IMR-90 (cell line): Measurements from ENCODE around the gene MT1X. TPM values are rescaled to one million over a fixed set of nuclear protein-coding genes. Genes with fewer than 3 reads are reported as not detected.

Source experiments
- ATAC-seq: fragments of 200-7000 bp; cut with Tn5 transposase; 2 replicates; pipeline ENCODE4 v1.9.1; 2020; ENCODE audit warnings: low read depth, mild to moderate bottlenecking, moderate library complexity
- BruUV-seq: library from RNA; stranded (reverse); fragments of 400-500 nt; replicated peaks from 2 replicates; lab custom pipeline; 2021; lab: Mats Ljungman, UMichigan
- CTCF ChIA-PET: fragments of 300-600 bp; formaldehyde crosslinking; extraction: SDS; loops from one replicate; lab custom pipeline; 2021; ENCODE audit warnings: antibody characterized with exemption; lab: Yijun Ruan, JAX
- POLR2A ChIA-PET: fragments of 300-600 bp; sonication (Branson Sonifier 250); formaldehyde crosslinking; loops from one replicate; lab custom pipeline; 2022; ENCODE audit warnings: antibody characterized with exemption; ENCODE audit not compliant: unreplicated experiment; lab: Charles Lee
- DNase-seq: peaks from one replicate; pipeline ENCODE4 v3.0.0; 2013
- H2AFZ ChIP-seq: replicated peaks from 2 replicates; pipeline ENCODE3; 2013; ENCODE audit warnings: low read length, mild to moderate bottlenecking; ENCODE audit not compliant: poor library complexity
- H2AK5ac ChIP-seq: 2 replicates; pipeline ENCODE4 v1.6.1; 2013; ENCODE audit warnings: low read depth, low read length, inconsistent platforms
- H2AK9ac ChIP-seq: replicated peaks from 2 replicates; pipeline ENCODE3; 2013; ENCODE audit warnings: mild to moderate bottlenecking, low read depth, low read length, moderate library complexity; ENCODE audit not compliant: poor library complexity
- H2BK120ac ChIP-seq: 2 replicates; pipeline ENCODE4 v1.6.1; 2013; ENCODE audit warnings: low read depth, low read length, inconsistent platforms
- H2BK15ac ChIP-seq: 3 replicates; pipeline ENCODE4 v1.6.1; 2013; ENCODE audit warnings: low read depth, low read length, inconsistent platforms
- H2BK20ac ChIP-seq: 2 replicates; pipeline ENCODE4 v1.6.1; 2013; ENCODE audit warnings: low read depth, mild to moderate bottlenecking, inconsistent platforms, low read length, moderate library complexity
- H2BK5ac ChIP-seq: 2 replicates; pipeline ENCODE4 v1.6.1; 2013; ENCODE audit warnings: mild to moderate bottlenecking, low read depth, low read length, inconsistent platforms; ENCODE audit not compliant: poor library complexity, severe bottlenecking
- H3K14ac ChIP-seq: replicated peaks from 2 replicates; pipeline ENCODE4 v1.6.1; 2013; ENCODE audit warnings: low read depth, low read length, inconsistent platforms
- H3K18ac ChIP-seq: 2 replicates; pipeline ENCODE4 v1.6.1; 2013; ENCODE audit warnings: low read depth, low read length, control low read depth
- H3K23ac ChIP-seq: 2 replicates; pipeline ENCODE4 v1.6.1; 2013; ENCODE audit warnings: low read depth, low read length, inconsistent platforms
- H3K27ac ChIP-seq: 2 replicates; pipeline ENCODE4 v1.5.1; 2013; ENCODE audit warnings: mild to moderate bottlenecking, control low read depth, low read length; ENCODE audit not compliant: insufficient read depth
- H3K27me3 ChIP-seq: 2 replicates; pipeline ENCODE4 v1.6.1; 2013; ENCODE audit warnings: low read length; ENCODE audit not compliant: control insufficient read depth, insufficient read depth
- H3K36me3 ChIP-seq: 2 replicates; pipeline ENCODE4 v1.6.1; 2013; ENCODE audit warnings: low read length, mixed read lengths; ENCODE audit not compliant: control insufficient read depth, insufficient read depth
- H3K4ac ChIP-seq: 2 replicates; pipeline ENCODE4 v1.6.1; 2013; ENCODE audit warnings: low read depth, low read length, inconsistent platforms
- H3K4me1 ChIP-seq: 2 replicates; pipeline ENCODE4 v1.6.1; 2013; ENCODE audit warnings: low read length, mixed read lengths; ENCODE audit not compliant: control insufficient read depth, insufficient read depth
- H3K4me2 ChIP-seq: 2 replicates; pipeline ENCODE4 v1.6.1; 2013; ENCODE audit warnings: low read depth, mild to moderate bottlenecking, control low read depth, low read length, moderate library complexity
- H3K4me3 ChIP-seq: 2 replicates; pipeline ENCODE4 v1.5.1; 2013; ENCODE audit warnings: low read depth, mild to moderate bottlenecking, control low read depth, low read length, moderate library complexity; ENCODE audit not compliant: insufficient read depth
- H3K56ac ChIP-seq: 2 replicates; pipeline ENCODE4 v1.6.1; 2013; ENCODE audit warnings: low read length, inconsistent platforms; ENCODE audit not compliant: insufficient read depth; ENCODE audit errors: extremely low read depth
- H3K79me1 ChIP-seq, 2 experiments: 2 replicates each; pipeline ENCODE4 v1.6.1; 2013; ENCODE audit warnings: low read length in 2 of 2, inconsistent platforms in 1 of 2, low read depth in 1 of 2
- H3K9ac ChIP-seq: 2 replicates; pipeline ENCODE4 v1.6.1; 2013; ENCODE audit warnings: low read depth, low read length, control low read depth
- H3K9me1 ChIP-seq: 2 replicates; pipeline ENCODE4 v1.6.1; 2013; ENCODE audit warnings: low read length, inconsistent platforms; ENCODE audit not compliant: insufficient read depth
- H3K9me3 ChIP-seq: 2 replicates; pipeline ENCODE4 v1.6.1; 2013; ENCODE audit warnings: low read length; ENCODE audit not compliant: control insufficient read depth, insufficient read depth
- H4K20me1 ChIP-seq: 2 replicates; pipeline ENCODE4 v1.6.1; 2013; ENCODE audit warnings: low read length, inconsistent platforms; ENCODE audit not compliant: insufficient read depth
- H4K5ac ChIP-seq: 2 replicates; pipeline ENCODE4 v1.6.1; 2013; ENCODE audit warnings: mild to moderate bottlenecking, low read depth, low read length, control low read depth
- H4K8ac ChIP-seq, 2 experiments: 2 replicates each; pipeline ENCODE4 v1.6.1; 2013; ENCODE audit warnings: low read depth in 2 of 2, low read length in 2 of 2, control low read depth in 1 of 2, inconsistent platforms in 1 of 2
- H4K91ac ChIP-seq: 2 replicates; pipeline ENCODE4 v1.6.1; 2013; ENCODE audit warnings: low read depth, low read length, inconsistent platforms; ENCODE audit not compliant: insufficient read depth
- BHLHE40 ChIP-seq: fragments of 150-350 bp; IDR thresholded peaks from 2 replicates; pipeline ENCODE4 v1.6.1; 2016; ENCODE audit warnings: mild to moderate bottlenecking, low read depth, low read length
- CEBPB ChIP-seq: IDR thresholded peaks from 2 replicates; pipeline ENCODE4 v1.6.1; 2012; ENCODE audit warnings: low read depth, low read length, improper control_type of control experiment
- FOS ChIP-seq: fragments of 150-350 bp; IDR thresholded peaks from 2 replicates; pipeline ENCODE4 v1.6.1; 2016; ENCODE audit warnings: low read depth, low read length
- MAFK ChIP-seq: IDR thresholded peaks from 2 replicates; pipeline ENCODE4 v1.6.1; 2012; ENCODE audit warnings: low read depth, low read length, improper control_type of control experiment
- MXI1 ChIP-seq: IDR thresholded peaks from 2 replicates; pipeline ENCODE4 v1.6.1; 2012; ENCODE audit warnings: low read depth, mild to moderate bottlenecking, low read length, moderate library complexity, borderline replicate concordance
- RCOR1 ChIP-seq: IDR thresholded peaks from 2 replicates; pipeline ENCODE4 v1.6.1; 2012; ENCODE audit warnings: mild to moderate bottlenecking, low read length, improper control_type of control experiment; ENCODE audit not compliant: insufficient replicate concordance
- RFX5 ChIP-seq: IDR thresholded peaks from 2 replicates; pipeline ENCODE4 v1.8.0; 2012; ENCODE audit warnings: low read depth, mild to moderate bottlenecking, low read length, moderate library complexity
- USF2 ChIP-seq: fragments of 150-350 bp; IDR thresholded peaks from 2 replicates; pipeline ENCODE4 v1.6.1; 2017; ENCODE audit warnings: mild to moderate bottlenecking, antibody characterized with exemption, low read length, low read depth
- whole genome bisulfite sequencing, 2 experiments: methylation state at CpG; one replicate each; pipeline versions ENCODE4 v1.1.5 to v1.1.7; 2013; ENCODE audit warnings: missing lambda C conversion rate in 2 of 2; ENCODE audit not compliant: insufficient read length in 1 of 2; ENCODE audit errors: extremely low coverage in 2 of 2; 5-methylcytosine and 5-hydroxymethylcytosine counted together
- dilution Hi-C: fragments of 300-500 bp; cut with HindIII; formaldehyde crosslinking; loops from one replicate; pipeline ENCODE4 v1.14.3; 2018; ENCODE audit warnings: low sequenced_read_pairs; ENCODE audit not compliant: unreplicated experiment
- in situ Hi-C: fragments of 300-500 bp; cut with MboI; formaldehyde crosslinking; loops from 3 replicates; pipeline ENCODE4 v1.14.3; 2019; ENCODE audit warnings: low sequenced_read_pairs, inconsistent platforms, mixed read lengths
- intact Hi-C: fragments of 100-400 bp; cut with micrococcal nuclease; formaldehyde crosslinking; loops from 2 replicates; pipeline ENCODE4 v1.10.0; 2022
- polyA plus RNA-seq, 3 experiments: library from polyadenylated mRNA; depleted of rRNA; stranded (reverse); fragments of >200 nt; gene quantifications; 2 replicates each; pipeline ENCODE4 v1.2.3, GENCODE V29; 2012; ENCODE audit warnings: low replicate concordance in 1 of 3
- total RNA-seq: library from RNA; depleted of rRNA; stranded (reverse); fragments of >200 nt; gene quantifications from 2 replicates; pipeline ENCODE4 v1.2.3, GENCODE V29; 2012

Gene MT1X
- total and polyA plus RNA-seq, 2 of the 4 experiments (the other 2 are of a cell fraction) = 5.6 to 170 TPM

GRCh38 chr16:56686758-56687157, 4.5 kb downstream of the MT1X start:
- no peak overlapping the region for H3K27ac ChIP-seq
- intact Hi-C loops = no loop called here
- no peaks in the 10 kb centered on the region; the same call in 1 of the 2 replicates for H3K36me3 ChIP-seq
- no peak overlapping the region for H3K4me2 ChIP-seq
- no peak overlapping the region for H3K23ac ChIP-seq
- no peak overlapping the region for H3K4me3 ChIP-seq
- no peak overlapping the region for H4K91ac ChIP-seq
- H3K4me1 ChIP-seq = peaks cover 7% of the 10 kb centered on the region; the same call in 1 of the 2 replicates
- no peak overlapping the region for H2BK20ac ChIP-seq
- H4K5ac ChIP-seq = no peak overlapping the region
- peaks cover 1% of the 10 kb centered on the region; the same call in 1 of the 2 replicates for H3K9me1 ChIP-seq
- no peak for TF ChIP-seq BHLHE40
- no peak for TF ChIP-seq USF2
- no peak for TF ChIP-seq RCOR1
- TF ChIP-seq MXI1 = no peak
- TF ChIP-seq CEBPB = no peak
- TF ChIP-seq FOS = no peak
- TF ChIP-seq RFX5 = no peak
- TF ChIP-seq MAFK = no peak
- H2AK9ac ChIP-seq = no peak overlapping the region
- H3K27me3 ChIP-seq = no peaks in the 10 kb centered on the region
- H2BK120ac ChIP-seq = no peak overlapping the region
- ChIA-PET POLR2A (no interaction called here), CTCF (no interaction called here)
- H2AK5ac ChIP-seq = no peak overlapping the region
- H3K56ac ChIP-seq = no peak overlapping the region
- H3K4ac ChIP-seq = no peak overlapping the region
- DNase-seq = no peak
- H3K79me1 ChIP-seq = peaks cover 3% of the 10 kb centered on the region in 2 experiments; a peak in 1 of 4 replicates
- dilution Hi-C loops = no loop called here
- H2AFZ ChIP-seq = no peak overlapping the region
- H3K14ac ChIP-seq = no peak overlapping the region
- no peaks in the 10 kb centered on the region for H4K20me1 ChIP-seq
- peaks cover 3% of the 10 kb centered on the region; the same call in 1 of the 2 replicates for H3K9me3 ChIP-seq
- H3K18ac ChIP-seq = no peak overlapping the region
- no peak overlapping the region for H2BK5ac ChIP-seq
- in situ Hi-C loops = no loop called here
- ATAC-seq = no peak
- 91% methylated on average over 2 of the region's 7 CpGs; no CpG with 5 or more reads in 1 of the 2 experiments for WGBS, 2 experiments
- no TSS peak for BruUV-seq
- H3K9ac ChIP-seq = no peak overlapping the region
- H4K8ac ChIP-seq = no peak overlapping the region
- H2BK15ac ChIP-seq = no peak overlapping the region
